Ectodermal cell (in vitro differentiated cells): Measurements from ENCODE around the gene CPAMD8.

ENCODE experiments used
- H3K27ac ChIP-seq: 2 replicates; pipeline ENCODE4 v1.7.0; 2013; ENCODE audit warnings: mild to moderate bottlenecking, low read depth, low read length; ENCODE audit not compliant: insufficient read depth, poor library complexity, severe bottlenecking
- H3K27me3 ChIP-seq: 2 replicates; pipeline ENCODE4 v1.7.0; 2013; ENCODE audit warnings: mild to moderate bottlenecking, low read length; ENCODE audit not compliant: insufficient read depth, control insufficient read depth, poor library complexity, severe bottlenecking
- H3K36me3 ChIP-seq: one replicate; pipeline ENCODE4 v1.7.0; 2013; ENCODE audit warnings: low read length; ENCODE audit not compliant: control insufficient read depth, insufficient read depth
- H3K4me1 ChIP-seq: one replicate; pipeline ENCODE4 v1.7.0; 2013; ENCODE audit warnings: low read length; ENCODE audit not compliant: control insufficient read depth, insufficient read depth
- H3K4me3 ChIP-seq: 2 replicates; pipeline ENCODE4 v1.7.0; 2013; ENCODE audit warnings: low read depth, low read length, control low read depth; ENCODE audit not compliant: insufficient read depth
- H3K9me3 ChIP-seq: 2 replicates; pipeline ENCODE4 v1.7.0; 2013; ENCODE audit warnings: mild to moderate bottlenecking, low read length, moderate library complexity; ENCODE audit not compliant: control insufficient read depth
- WGBS, 2 experiments: methylation state at CpG; one replicate each; pipeline ENCODE4 v1.1.7; 2013; ENCODE audit warnings: missing lambda C conversion rate in 2 of 2; 5-methylcytosine and 5-hydroxymethylcytosine counted together

CPAMD8 gene

DNA sequence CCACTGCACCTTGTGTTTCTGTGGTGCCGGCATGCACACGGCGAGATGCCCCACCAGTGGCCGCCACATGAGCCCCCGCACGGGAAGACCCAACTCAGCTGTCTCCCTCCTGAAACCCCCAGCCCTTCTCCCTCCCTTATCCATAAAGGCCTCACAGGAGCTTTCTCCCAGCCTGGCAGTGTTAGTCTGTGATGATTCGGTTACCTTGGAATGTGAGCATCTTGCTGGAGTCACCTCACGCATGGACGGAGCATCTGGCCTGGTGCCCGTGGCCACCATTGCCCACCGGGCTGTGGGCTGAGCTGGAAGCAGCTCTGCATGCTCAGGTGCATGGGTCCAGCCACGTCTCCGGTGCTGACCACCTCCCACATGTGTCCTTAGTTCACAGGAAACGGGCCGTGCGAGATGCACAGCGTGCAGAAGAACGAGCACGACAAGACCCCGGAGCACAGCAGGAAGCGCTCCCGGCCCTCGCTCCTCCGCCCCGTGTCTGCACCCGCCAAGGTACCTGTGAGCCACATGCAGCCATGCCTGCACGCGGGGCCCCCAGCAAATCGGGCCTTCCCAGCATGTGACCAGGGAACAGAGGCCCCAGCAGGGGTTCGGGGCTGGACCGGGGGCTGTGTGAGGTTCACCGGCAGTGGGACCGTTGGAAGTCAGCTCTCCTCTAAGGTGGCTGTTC is 175.4 kb downstream of the CPAMD8 start:
- Histone ChIP-seq H3K36me3 (peaks cover 42% of the 10 kb centered on the region), H3K27ac (no peak overlapping the region), H3K4me3 (no peak overlapping the region), H3K9me3 (no peaks in the 10 kb centered on the region), H3K4me1 (no peaks in the 10 kb centered on the region), H3K27me3 (no peaks in the 10 kb centered on the region)
- 93 to 94% methylated on average over 33 of the region's 33 CpGs for WGBS, 2 experiments

GRCh38 chr19:16850133-16850532 is 176.5 kb downstream of the CPAMD8 start:
- Histone ChIP-seq H3K27me3 (no peaks in the 10 kb centered on the region), H3K36me3 (peaks cover 50% of the 10 kb centered on the region), H3K9me3 (no peaks in the 10 kb centered on the region), H3K4me1 (no peaks in the 10 kb centered on the region), H3K27ac (no peak overlapping the region), H3K4me3 (no peak overlapping the region)
- WGBS, 2 experiments, result 98 to 99% methylated on average over 4 of the region's 4 CpGs

DNA sequence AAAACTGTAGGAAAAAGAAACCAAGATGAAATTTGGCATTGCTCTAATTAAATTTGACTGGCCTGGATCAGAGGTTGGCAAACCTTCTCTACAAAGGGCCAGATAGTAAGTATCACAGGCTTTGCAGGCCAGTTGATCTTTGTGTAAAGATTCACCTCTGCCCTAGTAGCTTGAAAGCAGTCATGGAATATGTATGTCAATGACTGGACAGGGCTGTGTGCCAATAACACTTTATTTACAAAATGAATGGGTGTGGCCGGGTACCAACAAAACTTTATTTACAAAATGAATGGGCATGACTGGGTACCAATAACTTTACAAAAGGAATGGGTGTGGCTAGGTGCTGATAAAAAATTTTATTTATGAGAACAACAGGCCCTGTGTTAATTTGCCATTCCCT is 177.4 kb downstream of the CPAMD8 start:
- Histone ChIP-seq H3K9me3 (no peaks in the 10 kb centered on the region), H3K27ac (no peak overlapping the region), H3K36me3 (peaks cover 47% of the 10 kb centered on the region), H3K27me3 (no peaks in the 10 kb centered on the region), H3K4me1 (no peaks in the 10 kb centered on the region), H3K4me3 (no peak overlapping the region)
- 67 to 95% methylated on average over 1 of the region's 1 CpG for WGBS, 2 experiments

GRCh38 chr19:16847430-16847829 is 179.2 kb downstream of the CPAMD8 start:
- no peak overlapping the region for H3K27ac ChIP-seq
- H3K9me3 ChIP-seq, result no peaks in the 10 kb centered on the region
- no peaks in the 10 kb centered on the region for H3K4me1 ChIP-seq
- 93 to 98% methylated on average over 6 of the region's 6 CpGs for WGBS, 2 experiments
- no peaks in the 10 kb centered on the region for H3K27me3 ChIP-seq
- H3K4me3 ChIP-seq, result no peak overlapping the region
- peaks cover 43% of the 10 kb centered on the region for H3K36me3 ChIP-seq

GRCh38 chr19:16846901-16847300 is 179.7 kb downstream of the CPAMD8 start:
- peaks cover 38% of the 10 kb centered on the region for H3K36me3 ChIP-seq
- WGBS, 2 experiments, result 95 to 96% methylated on average over 16 of the region's 16 CpGs

More at GRCh38 chr19:16846901-16847300, 179.7 kb downstream of the CPAMD8 start:
- Histone ChIP-seq H3K9me3 (no peaks in the 10 kb centered on the region), H3K4me1 (no peaks in the 10 kb centered on the region), H3K27ac (no peak overlapping the region), H3K4me3 (no peak overlapping the region), H3K27me3 (no peaks in the 10 kb centered on the region)
